Measurements from ENCODE around the gene LRAT. TPM values are rescaled to one million over a fixed set of nuclear protein-coding genes. Genes with fewer than 3 reads are reported as not detected.
A peak's percentile ranks its signal among the peaks of the same experiment; 100 is the strongest.

LRAT gene
- total RNA-seq, 1 donor from 2014 or later: under 0.01 TPM

GRCh38 chr4:154760895-154761294 is 17.1 kb downstream of the LRAT start:
- no peak for DNase-seq (ENCODE audit: low read depth in 2 of 2)

- DNase-seq (ENCODE audit: low read depth in 2 of 2): no peak
These were observed 34.5 kb downstream of the LRAT start for GRCh38 chr4:154778264-154778663.

GRCh38 chr4:154779362-154779947 is 35.7 kb downstream of the LRAT start:
- DNase-seq (ENCODE audit: low read depth in 2 of 2): peak; percentile 9 to 28

DNA sequence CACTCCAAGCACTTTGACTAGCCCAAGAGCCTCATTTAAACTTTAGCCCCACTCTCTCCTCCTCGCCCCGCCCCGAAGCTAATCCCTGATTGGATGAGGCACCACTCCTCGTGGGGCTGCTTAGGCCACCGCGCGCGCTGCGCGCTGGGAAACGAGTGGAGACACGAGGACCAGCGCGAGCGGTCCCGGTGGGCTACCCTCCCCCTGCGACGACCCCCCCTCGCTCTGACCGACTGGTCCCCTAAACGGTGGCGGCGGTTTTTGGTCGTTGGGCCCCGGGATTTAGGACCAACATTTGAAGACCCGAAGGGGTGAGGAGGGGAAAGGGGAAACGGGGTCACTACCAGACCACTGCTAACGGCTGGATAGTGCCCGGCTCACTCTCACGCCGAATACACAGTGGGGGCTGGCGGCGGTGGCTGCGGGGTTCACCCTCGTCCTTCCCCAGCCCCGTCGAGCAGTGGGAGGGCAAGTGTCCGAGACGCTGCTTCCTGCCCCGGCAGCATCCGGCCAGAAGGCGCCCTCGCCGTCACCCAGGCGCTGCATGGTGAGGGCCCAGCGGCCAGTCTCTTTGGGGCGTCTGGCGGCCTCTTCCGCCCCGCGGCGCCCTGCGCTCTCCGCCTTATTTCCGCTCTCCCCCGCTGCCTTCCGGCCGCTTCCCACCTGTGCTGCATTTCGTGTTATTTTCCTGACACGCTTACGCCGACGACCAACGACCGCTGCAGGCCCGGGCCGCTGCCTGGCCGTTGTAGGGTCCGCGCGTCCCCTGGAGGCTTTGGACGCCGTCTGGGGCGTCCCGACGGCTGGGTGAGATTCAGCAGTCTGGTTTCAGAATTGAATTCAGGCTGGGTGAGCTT is 37.6 kb downstream of the LRAT start, which contains the start of gene RBM46:
Gene RBM46, plus strand, starts transcription at position 147 of the 857 bp plus-strand sequence. CDS start 15,481 bp downstream, outside the sequence.
- no peak for DNase-seq (ENCODE audit: low read depth in 2 of 2)

- no peak for DNase-seq (ENCODE audit: low read depth in 2 of 2)
These were observed 38.1 kb downstream of the LRAT start for GRCh38 chr4:154781983-154782293.

Other genes starting within 250 kb of the LRAT start
- gene PLRG1, start 193.6 kb upstream of the LRAT start, total RNA-seq: 51.6 and 65.7 TPM in 2 replicates
- not detected in 2 replicates for gene FGB, start 181.0 kb upstream of the LRAT start, total RNA-seq
- not detected in 2 replicates for gene FGA, start 153.3 kb upstream of the LRAT start, total RNA-seq
- not detected in 2 replicates for gene FGG, start 131.3 kb upstream of the LRAT start, total RNA-seq
- gene RBM46, start 37.3 kb downstream of the LRAT start, total RNA-seq: not detected in 2 replicates